Measurements from ENCODE around the gene MED29. TPM values are rescaled to one million over a fixed set of nuclear protein-coding genes. Genes with fewer than 3 reads are reported as not detected.

The MED29 gene
- total and polyA plus RNA-seq, 2 of the 4 experiments (the other 2 are of a cell fraction), result 17.6 to 28.8 TPM

GRCh38 chr19:39372047-39372802, 19.0 kb upstream of the MED29 start:
- H3K36me3 ChIP-seq (ENCODE audit: control insufficient read depth, insufficient read depth, low read length), result peaks cover 57% of the 10 kb centered on the region
- H3K4me1 ChIP-seq (ENCODE audit: control insufficient read depth, insufficient read depth, low read length), result peaks cover 14% of the 10 kb centered on the region
- peak overlapping the region; percentile 86; the same call in 1 of the 2 replicates for H3K56ac ChIP-seq (ENCODE audit: extremely low read depth, insufficient read depth, low read length)
- H4K20me1 ChIP-seq (ENCODE audit: insufficient read depth, low read length), result peaks cover 9% of the 10 kb centered on the region
- H2BK15ac ChIP-seq (ENCODE audit: low read depth, low read length), result peak overlapping the region; percentile 77; the same call in 1 of the 3 replicates
- H3K4ac ChIP-seq (ENCODE audit: low read depth, low read length), result peak overlapping the region; percentile 97
- dilution Hi-C loops (cut with HindIII; ENCODE audit: low sequenced_read_pairs, unreplicated experiment), result no loop called here
- TF ChIP-seq USF2 (IDR thresholded peaks at IDR 0.05; ENCODE audit: low read depth, low read length) (no peak), RCOR1 (IDR thresholded peaks at IDR 0.05; ENCODE audit: insufficient replicate concordance, low read length) (no peak), RFX5 (IDR thresholded peaks at IDR 0.05; ENCODE audit: low read depth, low read length) (no peak), MAZ (IDR thresholded peaks at IDR 0.05; ENCODE audit: borderline replicate concordance, low read depth, low read length) (peak; percentile 30; the same call in 1 of the 2 replicates), NFE2L2 (IDR thresholded peaks at IDR 0.05; ENCODE audit: low read depth, low read length) (peak; percentile 48; the same call in 1 of the 2 replicates)
- intact Hi-C loops (cut with micrococcal nuclease), result no loop called here
- peak overlapping the region; percentile 76 for H4K5ac ChIP-seq (ENCODE audit: low read depth, low read length)
- H3K4me3 ChIP-seq (ENCODE audit: insufficient read depth, low read depth, low read length), result no peak overlapping the region
- POLR2A ChIA-PET (ENCODE audit: unreplicated experiment), result no interaction called here
- CTCF ChIA-PET, result interaction anchor here (1.0 kb wide), 1 partner anchor 42 kb away, joined by 3 read pairs; no protein-coding TSS in a partner anchor
- peak overlapping the region; percentile 82 for H2AFZ ChIP-seq (replicated peaks; ENCODE audit: low read length, poor library complexity)
- peak overlapping the region; percentile 94 for H4K91ac ChIP-seq (ENCODE audit: insufficient read depth, low read depth, low read length)
- H3K27me3 ChIP-seq (ENCODE audit: control insufficient read depth, insufficient read depth, low read length), result no peaks in the 10 kb centered on the region
- peak overlapping the region; percentile 97 for H3K23ac ChIP-seq (ENCODE audit: low read depth, low read length)
- peak overlapping the region; percentile 54 for H3K9ac ChIP-seq (ENCODE audit: low read depth, low read length)
- H2BK5ac ChIP-seq (ENCODE audit: low read depth, low read length, poor library complexity, severe bottlenecking), result peak overlapping the region; percentile 92
- peak overlapping the region; percentile 71 for H3K18ac ChIP-seq (ENCODE audit: low read depth, low read length)
- peak overlapping the region; percentile 97 for H2AK5ac ChIP-seq (ENCODE audit: low read depth, low read length)
- H4K8ac ChIP-seq (ENCODE audit: low read depth in 2 of 2, low read length in 2 of 2), result peak overlapping the region; percentile 7 to 93; a peak in 3 of 4 replicates
- peaks cover 26 to 56% of the 10 kb centered on the region in 2 experiments for H3K79me1 ChIP-seq (ENCODE audit: low read depth in 1 of 2, low read length in 2 of 2)
- H2BK120ac ChIP-seq (ENCODE audit: low read depth, low read length), result peak overlapping the region; percentile 93
- peak overlapping the region; percentile 81 for H2BK20ac ChIP-seq (ENCODE audit: low read depth, low read length)
- in situ Hi-C loops (cut with MboI; ENCODE audit: low sequenced_read_pairs), result no loop called here
- no peaks in the 10 kb centered on the region for H3K9me3 ChIP-seq (ENCODE audit: control insufficient read depth, insufficient read depth, low read length)
- H3K14ac ChIP-seq (replicated peaks; ENCODE audit: low read depth, low read length), result peak overlapping the region; percentile 96
- peak overlapping the region; percentile 99 for H2AK9ac ChIP-seq (replicated peaks; ENCODE audit: low read depth, low read length, poor library complexity)
- peak overlapping the region; percentile 90 for H3K27ac ChIP-seq (ENCODE audit: insufficient read depth, low read length)
- 45% methylated on average over 4 of the region's 8 CpGs; no CpG with 5 or more reads in 1 of the 2 experiments for WGBS, 2 experiments (ENCODE audit: extremely low coverage in 2 of 2, insufficient read length in 1 of 2)
- H3K4me2 ChIP-seq (ENCODE audit: low read depth, low read length), result peak overlapping the region; percentile 32; the same call in 1 of the 2 replicates
- peak; percentile 96 for ATAC-seq (ENCODE audit: low read depth)
- peaks cover 18% of the 10 kb centered on the region for H3K9me1 ChIP-seq (ENCODE audit: insufficient read depth, low read length)
- DNase-seq, result peak; percentile 93
- no TSS peak for BruUV-seq (replicated peaks)
